ENCODE measurements around the gene CASTOR1.

DNA sequence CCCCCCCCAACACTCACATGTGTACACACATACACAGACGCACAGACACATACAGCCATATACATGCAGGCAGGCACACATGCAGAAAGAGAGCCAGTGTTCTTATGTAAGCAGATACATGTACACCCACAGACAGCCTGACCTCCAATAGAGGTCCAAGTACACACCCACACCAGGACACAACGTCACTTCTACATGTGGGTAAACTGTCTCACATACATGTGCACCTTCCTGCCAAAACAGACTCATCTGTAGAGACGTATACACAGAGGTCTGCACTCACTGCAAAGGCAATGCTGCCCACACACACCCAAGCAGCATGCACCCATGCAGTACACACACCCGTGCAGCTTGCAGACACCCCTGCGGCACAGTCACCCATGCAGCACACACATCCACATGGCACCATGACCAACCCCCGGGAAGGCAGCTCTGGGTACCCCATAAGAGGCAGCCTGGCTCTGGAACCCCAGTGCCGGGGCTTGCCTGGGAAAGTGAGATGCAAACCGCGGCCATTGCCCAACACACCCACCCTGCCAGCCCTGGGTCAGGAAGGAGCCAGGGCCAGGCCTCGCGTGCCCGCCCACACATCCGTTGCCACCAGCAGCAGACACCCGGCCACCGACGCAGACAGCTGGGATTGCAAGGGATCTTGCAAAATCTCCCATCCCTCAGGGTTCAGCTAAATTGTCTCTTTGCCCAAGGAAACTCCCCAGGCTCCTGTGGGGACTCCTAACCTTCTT is 10.1 kb downstream of the CASTOR1 start:
- TF ChIP-seq CTCF (IDR thresholded peaks at IDR 0.05) (no peak), POLR2A (IDR thresholded peaks at IDR 0.05) (no peak)

Measured in heart left ventricle (tissue), 13 donors.